GM19035 (cell line): ENCODE results near the gene UGT2A2.

Source experiments
- ATAC-seq: cut with Tn5 transposase; IDR thresholded peaks from one replicate; pipeline ENCODE4 v1.9.1; 2021; ENCODE audit not compliant: unreplicated experiment

The UGT2A2 gene

DNA sequence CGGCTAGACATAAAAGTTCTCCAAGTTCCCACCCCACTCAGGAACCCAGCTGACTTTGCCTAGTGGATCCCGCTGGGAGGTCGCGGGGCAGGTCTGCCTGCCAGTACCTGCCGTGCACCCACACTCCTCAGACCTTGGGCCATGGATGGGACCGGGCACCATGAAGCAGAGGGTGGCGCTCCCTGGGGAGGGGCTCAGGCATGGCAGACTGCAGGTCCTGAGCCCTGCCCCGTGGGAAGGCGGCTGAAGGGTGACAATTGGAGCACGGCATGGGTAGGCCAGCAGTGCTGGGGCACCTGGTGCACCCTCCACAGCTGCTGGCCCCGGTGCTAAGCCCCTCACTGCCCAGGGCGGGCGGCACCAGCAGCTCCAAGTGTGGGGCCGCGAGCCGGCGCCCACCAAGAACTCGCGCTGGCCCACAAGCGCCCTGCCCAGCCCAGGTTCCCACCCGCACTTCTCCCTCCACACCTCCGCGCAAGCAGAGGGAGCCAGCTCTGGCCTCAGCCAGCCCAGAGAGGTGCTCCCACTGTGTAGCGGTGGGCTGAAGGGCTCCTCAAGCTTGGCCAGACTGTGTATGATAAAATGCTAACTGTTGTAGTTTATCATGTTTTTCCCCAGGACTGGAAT, 63.1 kb downstream of the UGT2A2 start:
- no peak for ATAC-seq

DNA sequence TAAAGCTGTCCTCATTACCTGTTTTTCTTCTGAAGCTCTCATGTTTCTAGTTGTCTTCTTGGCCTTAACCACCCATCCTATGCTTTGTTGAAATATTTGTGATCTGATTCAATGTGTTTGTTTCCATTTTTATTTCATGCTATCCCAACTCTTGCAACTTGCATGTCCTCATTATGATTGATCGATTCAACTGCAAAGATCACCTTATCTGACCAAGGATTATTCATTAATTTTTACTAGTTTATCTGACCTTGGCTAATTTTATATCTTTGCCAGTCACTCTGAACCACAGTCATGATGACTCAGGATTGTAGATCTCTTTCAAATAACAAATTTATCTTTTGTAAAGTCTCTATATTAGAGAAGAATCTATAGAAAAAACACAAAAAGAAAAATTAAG, 70.7 kb downstream of the UGT2A2 start:
- no peak for ATAC-seq

DNA sequence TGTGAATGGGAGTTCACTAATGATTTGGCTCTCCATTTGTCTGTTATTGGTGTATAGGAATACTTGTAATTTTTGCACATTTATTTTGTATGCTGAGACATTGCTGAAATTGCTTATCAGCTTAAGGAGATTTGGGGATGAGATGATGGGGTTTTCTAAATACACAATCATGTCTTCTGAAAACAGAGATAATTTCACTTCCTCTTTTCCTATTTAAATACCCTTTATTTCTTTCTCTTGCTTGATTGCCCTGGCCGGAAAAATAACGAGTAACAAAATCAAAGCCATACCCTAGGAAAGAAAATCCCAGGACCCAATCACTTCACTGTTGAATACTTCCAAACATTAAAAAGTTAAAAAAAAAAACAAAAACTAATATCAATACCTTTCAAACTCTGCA, 76.0 kb downstream of the UGT2A2 start:
- no peak for ATAC-seq

DNA sequence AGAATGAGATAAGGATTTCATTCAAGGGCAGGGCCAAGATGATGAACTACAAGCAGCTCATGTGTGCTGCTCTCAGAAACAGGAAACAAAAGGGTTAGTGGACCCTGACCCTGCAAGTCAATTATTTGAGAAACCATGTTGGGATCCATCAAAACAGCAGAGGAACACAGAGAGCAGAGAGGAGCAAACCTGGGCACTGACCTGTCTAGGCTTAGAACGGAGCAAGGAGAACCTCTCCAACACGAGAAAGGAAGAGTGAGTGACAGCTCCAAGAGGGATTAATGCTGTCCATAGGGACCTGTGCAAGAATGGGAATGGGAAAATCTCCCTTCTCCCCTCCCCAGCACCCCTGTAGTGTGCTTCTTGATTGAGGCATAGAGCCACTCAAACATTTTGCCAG, 89.8 kb downstream of the UGT2A2 start:
- ATAC-seq = no peak

DNA sequence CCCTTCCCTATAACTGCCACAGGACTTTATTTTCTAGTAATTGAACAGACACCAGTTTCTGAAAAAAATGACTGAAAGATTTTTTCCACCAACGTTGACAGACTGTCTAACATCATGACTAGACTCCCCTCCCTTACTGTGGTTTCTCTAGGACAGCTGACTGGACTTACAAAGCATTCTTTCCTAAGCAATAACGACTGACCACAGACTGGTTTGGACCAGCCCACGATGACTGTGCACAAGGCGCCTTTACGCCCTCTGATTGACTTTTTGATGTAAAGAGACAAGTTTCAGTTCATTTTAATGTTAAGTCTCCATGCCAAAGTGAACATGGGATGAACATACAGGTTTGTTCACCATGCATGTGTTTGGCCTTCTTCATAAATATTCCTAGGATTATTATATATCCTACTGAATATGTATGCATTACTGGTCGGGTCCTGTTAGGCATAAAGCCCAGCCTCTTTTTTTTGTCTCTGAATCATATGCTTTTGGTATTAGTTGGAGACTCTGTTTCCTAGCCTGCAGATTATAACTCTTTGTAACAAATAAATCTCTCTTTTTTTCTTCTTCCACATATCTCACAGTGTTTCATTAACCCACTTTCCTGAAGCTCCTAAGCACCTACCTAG, 93.2 kb downstream of the UGT2A2 start:
- ATAC-seq = no peak
